GM10248 (cell line): Measurements from ENCODE around the gene SMYD3.

Source experiments
- CTCF ChIA-PET: fragments of 300-600 bp; sonication (Branson Sonifier 250); formaldehyde crosslinking; extraction: SDS; loops from one replicate; lab custom pipeline; 2021; ENCODE audit warnings: antibody characterized with exemption; lab: Yijun Ruan, JAX
- POLR2A ChIA-PET: fragments of 350-650 bp; sonication (Branson Sonifier 250); formaldehyde crosslinking; extraction: SDS; loops from one replicate; lab custom pipeline; 2020; ENCODE audit warnings: antibody characterized with exemption; lab: Yijun Ruan, JAX
- DNase-seq: peaks from one replicate; pipeline ENCODE4 v3.0.0; 2012; ENCODE audit errors: extremely low spot score
- TF ChIP-seq, protein P1 (sequence below): IDR thresholded peaks from 2 replicates; pipeline ENCODE4 v1.5.1; 2012; ENCODE audit warnings: mild to moderate bottlenecking, low read depth; ENCODE audit errors: extremely low read depth, missing control alignments, control extremely low read depth

SMYD3 gene

DNA sequence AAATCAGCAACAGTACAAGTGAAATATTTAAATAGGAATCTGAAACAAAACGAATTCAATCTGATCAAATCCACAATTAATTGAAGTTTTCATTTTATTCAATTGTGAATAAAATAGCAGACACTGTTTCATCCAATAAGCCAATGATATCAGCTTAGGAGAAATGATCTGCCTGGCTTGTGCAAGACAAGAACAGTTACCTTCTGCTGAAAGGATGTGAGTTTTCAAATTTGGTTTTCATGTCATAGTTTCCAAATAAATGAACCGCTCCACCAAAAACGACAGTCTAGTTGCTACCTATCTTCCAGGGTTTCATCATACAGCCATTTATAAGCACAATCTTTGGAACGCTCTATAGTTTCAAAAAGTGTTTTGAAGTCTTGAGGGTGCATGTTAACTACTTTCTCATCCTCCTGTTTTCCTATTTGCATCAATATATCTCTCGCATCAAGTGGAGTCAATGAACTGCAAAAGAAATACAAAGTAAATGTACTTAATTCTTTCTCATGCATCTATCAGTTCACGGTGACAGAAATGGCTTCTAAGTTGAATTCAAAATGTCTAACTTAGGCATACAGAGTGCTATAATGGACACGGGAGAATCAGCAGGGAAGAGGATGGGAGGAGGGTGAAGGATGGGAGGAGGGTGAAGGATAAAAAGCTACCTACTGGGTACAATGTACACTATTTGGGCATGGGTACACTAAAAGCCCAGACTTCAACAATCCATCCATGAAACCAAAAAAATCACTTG, 33.8 kb upstream of the SMYD3 start:
- no peak for DNase-seq
- CTCF ChIA-PET, result no interaction called here
- POLR2A ChIA-PET, result no interaction called here
- TF ChIP-seq, protein P1, sequence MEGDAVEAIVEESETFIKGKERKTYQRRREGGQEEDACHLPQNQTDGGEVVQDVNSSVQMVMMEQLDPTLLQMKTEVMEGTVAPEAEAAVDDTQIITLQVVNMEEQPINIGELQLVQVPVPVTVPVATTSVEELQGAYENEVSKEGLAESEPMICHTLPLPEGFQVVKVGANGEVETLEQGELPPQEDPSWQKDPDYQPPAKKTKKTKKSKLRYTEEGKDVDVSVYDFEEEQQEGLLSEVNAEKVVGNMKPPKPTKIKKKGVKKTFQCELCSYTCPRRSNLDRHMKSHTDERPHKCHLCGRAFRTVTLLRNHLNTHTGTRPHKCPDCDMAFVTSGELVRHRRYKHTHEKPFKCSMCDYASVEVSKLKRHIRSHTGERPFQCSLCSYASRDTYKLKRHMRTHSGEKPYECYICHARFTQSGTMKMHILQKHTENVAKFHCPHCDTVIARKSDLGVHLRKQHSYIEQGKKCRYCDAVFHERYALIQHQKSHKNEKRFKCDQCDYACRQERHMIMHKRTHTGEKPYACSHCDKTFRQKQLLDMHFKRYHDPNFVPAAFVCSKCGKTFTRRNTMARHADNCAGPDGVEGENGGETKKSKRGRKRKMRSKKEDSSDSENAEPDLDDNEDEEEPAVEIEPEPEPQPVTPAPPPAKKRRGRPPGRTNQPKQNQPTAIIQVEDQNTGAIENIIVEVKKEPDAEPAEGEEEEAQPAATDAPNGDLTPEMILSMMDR, result no peak

DNA sequence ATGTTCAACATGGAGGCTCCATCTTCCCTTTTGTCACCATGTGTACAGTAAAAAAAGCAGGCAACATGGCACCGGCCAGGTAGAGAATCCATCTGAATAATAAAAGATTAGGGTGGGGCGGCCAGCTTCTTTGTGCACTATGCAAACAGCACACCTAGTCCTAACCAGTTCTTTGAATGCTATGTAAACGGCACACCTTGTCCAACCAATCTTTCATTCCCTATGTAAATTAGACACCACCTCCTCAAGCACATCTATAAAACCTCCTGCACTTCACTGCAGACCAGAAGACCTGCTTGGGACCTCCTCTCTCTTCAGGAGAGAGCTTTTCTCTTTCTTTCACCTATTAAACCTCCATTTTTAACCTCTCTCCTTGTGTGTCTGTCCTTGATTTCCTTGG, 30.8 kb upstream of the SMYD3 start:
- TF ChIP-seq, protein P1, result no peak
- POLR2A ChIA-PET, result no interaction called here
- CTCF ChIA-PET, result interaction anchor here (1.5 kb wide), 1 partner anchor 10 kb away, joined by 4 read pairs; no protein-coding TSS in a partner anchor
- no peak for DNase-seq

DNA sequence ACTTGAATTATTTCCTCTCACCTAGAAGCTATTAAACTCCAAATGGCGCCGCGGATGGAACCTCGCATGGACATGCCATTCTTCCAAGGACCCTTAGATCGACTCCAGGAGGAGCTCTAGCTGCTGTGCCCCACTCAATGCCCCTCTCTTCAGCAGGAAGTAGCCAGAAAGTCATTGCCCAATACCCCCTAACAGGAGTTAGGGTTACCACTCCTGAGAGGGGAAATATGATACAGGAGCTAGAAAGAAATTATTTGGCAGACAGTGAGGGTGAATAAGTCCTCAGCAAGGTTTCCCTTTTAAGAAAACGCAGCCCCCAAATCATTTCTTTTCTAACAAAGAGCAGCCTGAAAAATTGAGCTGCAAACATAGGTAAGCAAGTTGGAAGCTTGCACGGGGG, 30.4 kb upstream of the SMYD3 start:
- TF ChIP-seq, protein P1, result no peak
- no peak for DNase-seq
- CTCF ChIA-PET, result interaction anchor here (1.5 kb wide), 1 partner anchor 11 kb away, joined by 4 read pairs; no protein-coding TSS in a partner anchor
- POLR2A ChIA-PET, result no interaction called here

DNA sequence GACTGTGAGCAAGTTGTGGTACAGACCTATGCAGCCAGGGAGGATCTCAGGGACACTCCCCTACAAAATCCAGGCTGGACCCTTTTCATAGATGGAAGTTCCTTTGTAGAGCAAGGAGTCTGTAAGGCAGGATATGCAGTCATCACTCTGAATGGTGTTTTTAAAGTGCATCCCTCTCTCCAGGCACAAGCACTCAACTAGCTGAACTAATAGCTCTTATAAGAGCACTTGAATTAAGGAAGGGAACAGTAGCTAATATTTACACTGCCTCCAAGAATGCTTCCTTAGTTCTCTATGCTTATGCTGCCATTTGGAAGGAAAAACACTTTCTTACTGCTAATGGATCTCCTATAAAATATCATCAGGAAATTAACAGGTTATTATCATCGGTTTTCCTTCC, 27.0 kb upstream of the SMYD3 start:
- ChIA-PET CTCF (interaction anchor here (1.2 to 1.5 kb wide), 2 partner anchors 9 to 36 kb away, joined by 3 to 7 read pairs; no protein-coding TSS in a partner anchor), POLR2A (no interaction called here)
- no peak for DNase-seq
- TF ChIP-seq, protein P1, result no peak

DNA sequence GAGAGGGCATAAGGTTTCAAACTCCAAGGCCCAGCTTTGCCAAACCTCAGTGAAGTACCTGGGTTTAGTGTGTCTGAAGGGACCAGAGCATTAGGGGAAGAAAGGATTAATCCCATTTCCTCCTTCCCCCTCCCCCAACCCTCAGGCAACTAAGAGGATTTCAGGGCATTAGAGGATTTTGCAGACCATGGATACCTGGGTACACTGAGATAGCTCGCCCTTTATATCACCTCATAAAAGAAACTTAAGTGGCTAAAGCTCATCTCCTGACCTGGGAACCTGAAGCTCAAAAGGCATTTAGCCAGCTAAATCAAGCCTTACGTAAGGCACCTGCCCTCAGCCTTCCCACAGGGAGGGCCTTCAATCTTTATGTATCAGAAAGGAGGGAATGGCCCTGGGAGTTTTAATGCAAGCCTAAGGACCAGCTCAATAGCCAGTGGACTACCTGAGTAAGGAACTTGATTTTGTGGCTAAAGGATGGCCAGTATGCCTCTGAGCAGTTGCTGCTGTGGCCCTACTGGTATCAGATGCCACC, 26.4 kb upstream of the SMYD3 start:
- ChIA-PET POLR2A (interaction anchor here (0.6 kb wide), 1 partner anchor 64 kb away, joined by 3 read pairs; no protein-coding TSS in a partner anchor), CTCF (interaction anchor here (1.2 to 1.5 kb wide), 3 partner anchors 10 to 36 kb away, joined by 3 to 7 read pairs (median 4); no protein-coding TSS in a partner anchor)
- DNase-seq, result no peak
- TF ChIP-seq, protein P1, result no peak

DNA sequence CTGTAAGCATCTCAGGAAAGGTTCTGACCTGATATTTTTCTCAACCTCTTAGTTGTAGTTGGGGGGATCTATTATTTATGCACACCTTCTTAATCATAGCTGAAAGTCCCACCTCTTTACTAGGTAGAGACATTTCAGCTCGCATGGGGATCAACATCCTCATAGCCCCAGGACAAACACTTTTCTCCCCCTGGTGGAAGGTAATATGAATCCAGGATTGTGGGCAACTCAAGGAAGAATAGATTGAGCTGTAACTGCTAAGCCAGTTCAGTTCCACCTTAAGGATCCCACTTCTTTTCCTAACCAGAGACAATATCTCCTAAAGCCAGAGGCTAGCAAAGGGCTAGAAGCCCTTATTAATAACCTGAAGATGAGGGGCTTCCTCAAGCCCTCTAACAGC, 25.4 kb upstream of the SMYD3 start:
- no peak for DNase-seq
- CTCF ChIA-PET, result interaction anchor here (1.2 kb wide), 1 partner anchor 35 kb away, joined by 4 read pairs; no protein-coding TSS in a partner anchor
- POLR2A ChIA-PET, result no interaction called here

More for the DNA sequence above, 25.4 kb upstream of the SMYD3 start:
- TF ChIP-seq, protein P1, result no peak
